Erythroblast (primary cell): ENCODE results near the gene RNASE7.

Experiments
- GATA1 ChIP-seq: IDR thresholded peaks from 2 replicates; pipeline ENCODE4 v1.6.1; 2011; ENCODE audit warnings: low read depth, mild to moderate bottlenecking, control low read depth, low read length, moderate library complexity
- POLR2A ChIP-seq: IDR thresholded peaks from 2 replicates; pipeline ENCODE4 v1.6.1; 2011; ENCODE audit warnings: mild to moderate bottlenecking, low read length

GRCh38 chr14:20996521-20996920, 45.6 kb upstream of the RNASE7 start:
- TF ChIP-seq POLR2A = no peak
- TF ChIP-seq GATA1 = no peak
